Suppressor macrophage treated with lipopolysaccharide for 4 hours (primary cell): ENCODE measurements around the gene MAMLD1.

Source experiments
- DNase-seq: peaks from one replicate; pipeline ENCODE4 v3.0.0-alpha.2; 2020

Gene MAMLD1

GRCh38 chrX:150463566-150463965 is 100.4 kb downstream of the MAMLD1 start:
- no peak for DNase-seq

- no peak for DNase-seq
Measured at GRCh38 chrX:150464001-150464400, 100.9 kb downstream of the MAMLD1 start.

DNA sequence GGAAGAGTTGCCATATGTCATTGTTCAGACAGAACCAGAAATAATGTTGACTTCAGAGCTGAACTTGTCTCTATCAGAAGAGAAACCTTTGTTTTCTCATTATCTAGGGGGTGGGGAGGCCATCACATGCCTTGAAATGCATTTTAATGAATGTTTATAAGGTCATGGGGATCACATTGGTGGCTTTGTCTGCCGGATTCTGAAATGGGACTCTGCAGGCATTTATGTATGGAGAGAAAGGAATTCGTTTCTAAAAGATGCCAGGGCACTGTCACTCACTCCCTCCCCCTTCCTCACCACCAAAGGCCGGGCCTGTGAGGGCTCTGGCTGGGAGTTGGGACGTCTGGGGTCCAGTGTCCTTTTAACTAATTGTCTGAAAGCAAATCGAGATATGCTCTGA is 102.2 kb downstream of the MAMLD1 start:
- no peak for DNase-seq

- DNase-seq = no peak
Measured at GRCh38 chrX:150465881-150466775, 103.0 kb downstream of the MAMLD1 start.

DNA sequence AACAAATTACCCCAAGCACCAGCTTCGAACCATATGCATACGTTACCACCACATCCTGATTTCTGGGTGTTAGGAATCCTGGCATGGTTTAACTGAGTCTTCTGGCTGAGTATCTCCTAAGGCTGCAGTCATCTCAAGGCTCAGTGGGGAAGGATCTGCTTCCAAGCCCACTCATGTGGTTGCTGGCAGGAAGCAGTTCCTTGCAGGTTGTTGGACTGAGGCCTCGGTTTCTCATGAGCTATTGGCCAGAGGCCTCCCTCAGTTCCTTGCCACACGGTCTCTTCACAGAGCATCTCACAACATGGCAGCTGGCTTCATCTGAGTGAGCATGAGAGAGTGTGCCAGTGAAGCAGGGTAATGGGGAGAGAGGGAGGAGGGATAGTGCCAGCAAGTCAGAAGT is 109.2 kb downstream of the MAMLD1 start:
- DNase-seq = no peak

DNA sequence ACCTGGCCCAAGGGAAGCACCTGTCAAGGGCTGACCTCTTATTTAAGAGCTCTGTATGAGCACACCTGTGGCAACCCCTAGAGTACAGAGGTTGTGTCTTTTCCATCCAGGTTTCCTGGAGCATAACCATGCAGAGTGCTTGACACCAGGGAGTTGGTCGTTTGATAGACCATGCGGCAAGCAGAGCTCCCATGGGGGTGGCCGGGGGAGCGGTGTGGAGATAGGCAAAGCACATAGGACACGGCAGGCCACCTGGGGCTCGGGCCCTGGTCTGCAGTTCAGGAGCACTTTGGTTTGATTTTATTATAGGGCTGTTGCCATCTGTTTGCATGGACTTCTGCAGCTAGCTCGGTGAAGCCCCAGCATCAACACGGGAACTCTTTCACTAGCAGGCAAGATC is 110.3 kb downstream of the MAMLD1 start:
- no peak for DNase-seq

- peak; percentile 47 for DNase-seq
Measured at GRCh38 chrX:150475461-150475860, 112.3 kb downstream of the MAMLD1 start.

- DNase-seq = no peak
Measured at GRCh38 chrX:150476164-150476699, 113.1 kb downstream of the MAMLD1 start.

GRCh38 chrX:150477371-150477770 is 114.3 kb downstream of the MAMLD1 start:
- DNase-seq = no peak

GRCh38 chrX:150478496-150479492 is 115.7 kb downstream of the MAMLD1 start:
- peak; percentile 56 for DNase-seq

DNA sequence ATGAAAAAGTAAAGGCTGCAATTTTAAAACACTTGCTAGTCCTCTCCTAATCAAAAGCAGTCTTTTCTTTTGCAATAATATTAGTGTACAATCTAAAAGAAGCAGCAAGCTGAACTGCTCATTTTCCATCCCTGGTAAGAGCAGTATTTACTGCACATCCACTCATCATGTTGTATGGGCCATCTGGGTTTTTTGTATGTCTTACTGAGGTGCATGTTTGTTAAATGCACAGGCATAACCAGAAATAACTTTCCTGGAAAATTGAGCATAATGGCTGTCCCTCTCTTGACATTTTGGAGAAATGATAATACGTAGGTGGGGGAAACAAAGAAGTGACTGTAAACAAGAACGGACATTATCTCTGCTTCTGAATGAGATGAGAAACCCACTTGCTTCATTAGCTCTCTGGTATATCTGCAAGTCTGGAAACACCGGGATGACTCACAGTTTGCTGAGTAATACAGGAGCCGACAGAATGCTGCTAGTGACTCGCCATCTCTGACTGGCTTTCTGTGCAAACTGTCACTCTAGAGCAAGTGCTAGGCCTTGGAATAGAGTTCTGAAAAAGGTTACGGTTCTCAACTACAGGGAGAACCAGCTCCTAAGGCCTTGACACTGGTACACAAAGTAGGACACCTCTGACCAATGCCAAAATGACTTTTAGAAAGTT is 119.6 kb downstream of the MAMLD1 start:
- peak; percentile 70 for DNase-seq

GRCh38 chrX:150483356-150483985 is 120.4 kb downstream of the MAMLD1 start:
- peak; percentile 25 for DNase-seq

GRCh38 chrX:150486011-150486410 is 122.9 kb downstream of the MAMLD1 start:
- peak; percentile 58 for DNase-seq

DNA sequence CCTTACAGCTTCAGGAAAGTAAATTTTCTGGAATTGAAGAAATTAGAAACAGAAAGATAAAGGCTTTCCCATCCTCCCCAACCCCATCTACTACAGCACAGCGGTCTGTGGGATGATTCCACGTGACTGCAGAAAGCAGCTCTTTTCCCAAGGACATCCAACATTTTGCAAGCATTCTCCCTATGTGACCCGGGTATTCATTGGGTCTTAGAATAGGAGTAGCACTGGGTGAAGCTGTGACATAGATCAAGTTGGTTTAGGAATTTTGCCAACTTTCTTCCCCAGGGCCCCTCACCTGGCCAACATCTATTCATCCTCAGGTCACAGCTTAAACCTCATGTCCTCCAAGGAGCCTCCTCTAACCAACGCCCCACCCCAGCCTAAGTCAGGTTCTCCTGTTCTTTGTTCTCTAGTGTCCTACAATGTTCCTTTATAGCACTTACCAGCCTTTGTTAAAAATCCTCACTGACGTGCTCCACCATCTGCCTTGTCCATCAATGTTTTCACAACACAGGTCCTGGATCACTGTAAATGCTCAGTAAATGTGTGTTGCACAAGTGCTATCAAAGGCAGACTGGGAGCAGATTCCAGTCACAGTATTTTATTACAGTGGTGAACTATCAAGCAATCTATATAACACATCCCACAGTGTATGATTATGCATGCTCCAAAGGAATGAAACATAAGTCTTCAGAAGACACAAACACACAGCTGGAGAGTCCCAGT is 124.4 kb downstream of the MAMLD1 start:
- no peak for DNase-seq

GRCh38 chrX:150489359-150490015 is 126.4 kb downstream of the MAMLD1 start:
- no peak for DNase-seq

DNA sequence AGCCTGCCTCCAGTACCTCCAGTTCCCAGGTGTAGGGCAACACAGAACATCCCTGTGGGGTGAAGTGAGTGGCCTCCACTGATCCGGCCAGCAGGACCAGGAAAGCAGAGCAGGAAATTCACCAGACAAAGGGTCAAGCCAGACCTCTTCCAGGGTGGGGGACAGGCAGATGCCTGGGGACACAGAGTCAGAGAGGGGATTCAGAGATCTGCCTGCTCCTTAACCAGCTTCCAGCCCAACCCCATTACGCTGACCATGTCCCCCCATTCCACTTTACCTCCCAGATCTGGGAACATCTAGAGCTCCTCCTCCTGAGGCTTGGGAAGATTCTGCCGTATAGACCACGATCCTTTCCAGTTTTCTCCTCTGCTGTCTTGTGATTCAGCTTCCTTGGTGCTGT is 132.4 kb downstream of the MAMLD1 start:
- no peak for DNase-seq

GRCh38 chrX:150499240-150499639 is 136.1 kb downstream of the MAMLD1 start:
- no peak for DNase-seq

- no peak for DNase-seq
Measured at GRCh38 chrX:150502091-150502490, 139.0 kb downstream of the MAMLD1 start.

- no peak for DNase-seq
Measured at GRCh38 chrX:150502979-150503897, 140.1 kb downstream of the MAMLD1 start.

DNA sequence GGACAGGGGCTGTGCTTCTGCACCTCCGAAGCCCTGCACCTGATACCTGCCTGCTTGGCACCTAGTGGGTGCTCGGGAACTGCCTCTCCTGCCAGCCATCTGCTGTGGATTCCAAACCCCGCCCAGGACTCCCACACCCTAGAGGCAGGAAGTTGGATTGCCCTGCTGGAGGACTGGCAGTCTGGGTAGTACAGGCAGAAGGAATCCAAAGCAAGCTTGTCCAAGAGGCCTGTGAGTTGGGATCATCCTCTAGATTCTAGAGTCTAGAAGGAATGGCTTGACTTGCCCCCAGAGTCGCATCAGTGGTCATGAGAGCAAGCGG is 140.7 kb downstream of the MAMLD1 start:
- DNase-seq = no peak
